K562 (cell line): ENCODE results near the gene NUP214. TPM values are rescaled to one million over a fixed set of nuclear protein-coding genes. Genes with fewer than 3 reads are reported as not detected.

Source experiments
- ATAC-seq: fragments of 200-7000 bp; cut with Tn5 transposase; 3 replicates; pipeline ENCODE4 v1.9.1; 2020; ENCODE audit warnings: moderate library complexity
- BruUV-seq: library from RNA; stranded (reverse); fragments of 400-500 nt; replicated peaks from 2 replicates; lab custom pipeline; 2021; lab: Mats Ljungman, UMichigan
- CTCF ChIA-PET: fragments of 300-600 bp; formaldehyde crosslinking; extraction: SDS; loops from one replicate; lab custom pipeline; 2021; ENCODE audit warnings: low intra/inter-chr PET ratio; lab: Yijun Ruan, JAX
- POLR2A ChIA-PET: fragments of 300-600, 350-650 bp; sonication (Branson Sonifier 250); formaldehyde crosslinking; extraction: SDS; loops from one replicate; lab custom pipeline; 2021; ENCODE audit warnings: antibody characterized with exemption, inconsistent platforms; lab: Yijun Ruan, JAX
- DNase-seq, 4 experiments: peaks; one replicate each; pipeline versions ENCODE4 v3.0.0 to v3.0.0-alpha.2; 2011 to 2018; ENCODE audit warnings: low spot score in 3 of 4, mixed read lengths in 3 of 4; ENCODE audit errors: extremely low read depth in 1 of 4
- FAIRE-seq: peaks from 2 replicates; lab custom pipeline; 2011; peaks lifted over from hg19 to GRCh38; lab: Jason Lieb, UNC
- H2AFZ ChIP-seq: 2 replicates; pipeline ENCODE4 v1.6.0; 2011; ENCODE audit warnings: low read depth, low read length, control low read depth, inconsistent platforms
- H3K27ac ChIP-seq: fragments of 200-600 bp; 3 replicates; pipeline ENCODE4 v1.8.0; 2011; ENCODE audit warnings: low read depth, mild to moderate bottlenecking, control low read depth, inconsistent platforms, low read length, moderate library complexity, mixed read lengths; ENCODE audit errors: extremely low read depth
- H3K27me3 ChIP-seq, 2 experiments: fragments of 300-600 bp in 1 of 2; 2 replicates in 1 of 2; 3 replicates in 1 of 2; pipeline versions ENCODE4 v1.6.0 to v1.8.0; 2011; ENCODE audit warnings: inconsistent platforms in 2 of 2, low read length in 2 of 2, mild to moderate bottlenecking in 1 of 2, mixed read lengths in 1 of 2, moderate library complexity in 1 of 2; ENCODE audit not compliant: control insufficient read depth in 2 of 2, insufficient read depth in 2 of 2
- H3K36me3 ChIP-seq: fragments of 300-600 bp; 3 replicates; pipeline ENCODE4 v1.8.0; 2011; ENCODE audit warnings: mild to moderate bottlenecking, low read length, inconsistent platforms; ENCODE audit not compliant: control insufficient read depth, insufficient read depth
- H3K4me1 ChIP-seq, 2 experiments: fragments of 200-600 bp in 1 of 2; replicated peaks in 1 of 2; 2 replicates in 1 of 2; 3 replicates in 1 of 2; pipeline versions ENCODE4 v1.5.1 to v1.8.0; 2011; ENCODE audit warnings: inconsistent platforms in 2 of 2, low read length in 2 of 2, mild to moderate bottlenecking in 1 of 2, mixed read lengths in 1 of 2, moderate library complexity in 1 of 2; ENCODE audit not compliant: control insufficient read depth in 2 of 2, insufficient read depth in 2 of 2
- H3K4me2 ChIP-seq: 2 replicates; pipeline ENCODE4 v1.6.1; 2011; ENCODE audit warnings: low read length, control low read depth, inconsistent platforms, mixed read lengths; ENCODE audit not compliant: insufficient read depth
- H3K4me3 ChIP-seq: fragments of 200-600 bp; sonication (generic), shearing (Covaris generic); 2 replicates; pipeline ENCODE4 v1.5.1; 2016; ENCODE audit warnings: control low read depth, inconsistent platforms
- H3K79me2 ChIP-seq: fragments of 200-600 bp; 3 replicates; pipeline ENCODE4 v1.8.0; 2011; ENCODE audit warnings: low read length, inconsistent platforms; ENCODE audit not compliant: control insufficient read depth, insufficient read depth
- H3K9ac ChIP-seq, 2 experiments: 2 replicates each; pipeline versions ENCODE4 v1.6.0 to v1.6.1; 2011; ENCODE audit warnings: low read depth in 2 of 2, low read length in 2 of 2, control low read depth in 1 of 2, inconsistent platforms in 1 of 2, mild to moderate bottlenecking in 1 of 2, mixed read lengths in 1 of 2; ENCODE audit not compliant: insufficient read depth in 1 of 2
- H3K9me1 ChIP-seq: one replicate; pipeline ENCODE4 v1.6.0; 2011; ENCODE audit warnings: inconsistent platforms, mild to moderate bottlenecking, low read length, moderate library complexity; ENCODE audit not compliant: control insufficient read depth, insufficient read depth
- H3K9me3 ChIP-seq: replicated peaks from 2 replicates; pipeline ENCODE4 v1.5.1; 2011; ENCODE audit warnings: low read depth, low read length, inconsistent platforms; ENCODE audit not compliant: control insufficient read depth, insufficient read depth
- H4K20me1 ChIP-seq: replicated peaks from 2 replicates; pipeline ENCODE4 v1.6.1; 2011; ENCODE audit warnings: low read length, inconsistent platforms, mixed read lengths; ENCODE audit not compliant: control insufficient read depth, insufficient read depth
- DACH1 ChIP-seq: fragments of 450-650 bp; IDR thresholded peaks from 2 replicates; pipeline ENCODE4 v1.6.1; 2018; ENCODE audit not compliant: partially characterized antibody
- GTF2E2 ChIP-seq: fragments of 200-800 bp; sonication (Bioruptor generic); IDR thresholded peaks from 2 replicates; pipeline ENCODE4 v1.6.1; 2016; ENCODE audit warnings: missing genetic modification characterization, missing compliant biosample characterization
- HDAC1 ChIP-seq, 2 experiments: fragments of 450-650 bp; IDR thresholded peaks; 2 replicates each; pipeline ENCODE4 v1.6.1; 2016 to 2017; ENCODE audit warnings: inconsistent platforms in 1 of 2, mild to moderate bottlenecking in 1 of 2, moderate library complexity in 1 of 2
- HIVEP1 ChIP-seq: fragments of 250-450 bp; sonication (Bioruptor Pico); IDR thresholded peaks from 2 replicates; pipeline ENCODE4 v1.4.0; 2020; ENCODE audit warnings: mild to moderate bottlenecking
- KDM1A ChIP-seq, 2 experiments: fragments of 450-650 bp; IDR thresholded peaks; 2 replicates each; pipeline ENCODE4 v1.6.1; 2016; ENCODE audit warnings: mild to moderate bottlenecking in 2 of 2
- MLX ChIP-seq, 2 experiments: fragments of 450-650 bp in 1 of 2; sonication (generic) in 1 of 2; formaldehyde crosslinking; conservative IDR thresholded peaks; 2 replicates each; pipeline versions ENCODE4 v1.4.0 to v1.8.1; 2020 to 2022; ENCODE audit warnings: mild to moderate bottlenecking in 1 of 2, missing genetic modification reagents in 1 of 2
- MYC ChIP-seq, 2 experiments: fragments of 250-450 bp in 1 of 2; sonication (Bioruptor Pico) in 1 of 2; IDR thresholded peaks; 2 replicates each; pipeline versions ENCODE4 v1.5.1 to v1.6.1; 2012 to 2021; ENCODE audit warnings: low read depth in 2 of 2, borderline replicate concordance in 1 of 2, improper control_type of control experiment in 1 of 2, low read length in 1 of 2, mild to moderate bottlenecking in 1 of 2, moderate library complexity in 1 of 2
- RBM25 ChIP-seq: fragments of 200-400 bp; formaldehyde crosslinking; IDR thresholded peaks from 2 replicates; pipeline ENCODE4 v1.6.1; 2018; ENCODE audit warnings: low read length, low read depth, moderate library complexity; ENCODE audit not compliant: severe bottlenecking
- SLC30A9 ChIP-seq: fragments of 250-450 bp; sonication (Bioruptor Pico); IDR thresholded peaks from 2 replicates; pipeline ENCODE4 v1.8.0; 2022; ENCODE audit warnings: mild to moderate bottlenecking, moderate library complexity
- ZNF143 ChIP-seq: sonication (generic); formaldehyde crosslinking; IDR thresholded peaks from 2 replicates; pipeline ENCODE4 v1.9.0; 2022; ENCODE audit warnings: mild to moderate bottlenecking, missing genetic modification reagents
- WGBS: fragments of 100-300 bp; shearing (Covaris generic); methylation state at CpG from one replicate; pipeline ENCODE4 v1.1.6; 2016; ENCODE audit warnings: low coverage, mixed read lengths; ENCODE audit not compliant: insufficient coverage; ENCODE audit errors: missing lambda C conversion rate; 5-methylcytosine and 5-hydroxymethylcytosine counted together
- in situ Hi-C: fragments of 300-500 bp; cut with MboI; formaldehyde crosslinking; loops from 4 replicates; pipeline ENCODE4 v1.15.0; 2018; ENCODE audit warnings: inconsistent platforms, mixed read lengths
- intact Hi-C: fragments of 100-400 bp; cut with micrococcal nuclease; formaldehyde crosslinking; loops from 2 replicates; pipeline ENCODE4 v1.14.2; 2022
- polyA plus RNA-seq, 8 experiments: library from polyadenylated mRNA; depleted of rRNA in 4 of 8; stranded (reverse) in 5 of 8; unstranded in 3 of 8; fragments of >200 nt; fragmentation: Nextera tagmentation in 2 of 8; fragmentation: Illumina TruSeq in 1 of 8; extraction: Ambion mirVana in 2 of 8; extraction: Trizol in 1 of 8; gene quantifications; 2 replicates each; pipeline versions ENCODE4 v1.2.1 to v1.2.3, GENCODE V29; 2011 to 2014; ENCODE audit warnings: inconsistent platforms in 1 of 8, missing spikeins in 1 of 8
- total RNA-seq, 7 experiments: library from RNA; depleted of rRNA in 6 of 7; stranded (reverse); fragments of >200 nt in 6 of 7; fragmentation: Illumina TruSeq in 2 of 7; extraction: Trizol in 2 of 7; gene quantifications; 2 replicates each; pipeline versions ENCODE4 v1.2.1 to v1.2.3, GENCODE V29; 2011 to 2021; ENCODE audit warnings: low replicate concordance in 1 of 7
- TF ChIP-seq, protein P1 (sequence below): fragments of 450-650 bp; formaldehyde crosslinking; IDR thresholded peaks from 2 replicates; pipeline ENCODE4 v1.4.0; 2022; ENCODE audit warnings: mild to moderate bottlenecking, moderate library complexity

The NUP214 gene
- total and polyA plus RNA-seq, 9 of the 15 experiments (the other 6 are each of a cell fraction or from before 2014, with no cell fraction given): 56.9 to 332 (median 97.1) TPM

- H3K9me3 ChIP-seq: no peaks in the 10 kb centered on the region
- H3K9me1 ChIP-seq: peaks cover 5% of the 10 kb centered on the region
- H2AFZ ChIP-seq: no peak overlapping the region
- POLR2A ChIA-PET: interaction anchor here (0.9 to 99.3 kb wide), 3 partner anchors 6 to 124 kb away, joined by 4 to 3336 read pairs (median 3336); partner anchors contain the start of genes AIF1L and NUP214
- intact Hi-C loops: no loop called here
- peaks cover 69 to 89% of the 10 kb centered on the region in 2 experiments for H3K27me3 ChIP-seq
- H3K27ac ChIP-seq: no peak overlapping the region
- peaks cover 0 to 32% of the 10 kb centered on the region in 2 experiments; a peak in 2 of 5 replicates for H3K4me1 ChIP-seq
- H3K36me3 ChIP-seq: no peaks in the 10 kb centered on the region
- 13% methylated on average over 13 of the region's 13 CpGs for WGBS
- CTCF ChIA-PET: no interaction called here
- no peak overlapping the region for H3K4me3 ChIP-seq
- DNase-seq: peak in 1 of 4 experiments; percentile 64
- H3K79me2 ChIP-seq: no peaks in the 10 kb centered on the region
- H3K9ac ChIP-seq: peak overlapping the region in 1 of 2 experiments; percentile 7; a peak in 2 of 4 replicates
- FAIRE-seq: no peak
- no peak overlapping the region for H3K4me2 ChIP-seq
- H4K20me1 ChIP-seq: peaks cover 53% of the 10 kb centered on the region
- BruUV-seq: no TSS peak
- peak; percentile 0; the same call in 1 of the 3 replicates for ATAC-seq
- in situ Hi-C loops: no loop called here
- TF ChIP-seq ZNF143 (CRISPR knock-in tag): no peak
- TF ChIP-seq MLX (CRISPR knock-in tag; conservative IDR thresholded peaks at IDR 0.05): peak in 1 of 2 experiments; percentile 83; a peak in 2 of 4 replicates
- no peak for TF ChIP-seq HDAC1 (IDR thresholded peaks at IDR 0.05)
- no peak for TF ChIP-seq SLC30A9 (CRISPR knock-in tag)
- no peak for TF ChIP-seq KDM1A (IDR thresholded peaks at IDR 0.05)
- TF ChIP-seq DACH1: no peak
- TF ChIP-seq MYC (IDR thresholded peaks at IDR 0.05; ENCODE audit: low read depth, low read length): no peak
- no peak for TF ChIP-seq MYC (CRISPR knock-in tag; IDR thresholded peaks at IDR 0.05; ENCODE audit: borderline replicate concordance, low read depth)
- no peak for TF ChIP-seq RBM25
- no peak for TF ChIP-seq HIVEP1 (CRISPR knock-in tag)
- no peak for TF ChIP-seq GTF2E2 (tag)
- TF ChIP-seq, protein P1, sequence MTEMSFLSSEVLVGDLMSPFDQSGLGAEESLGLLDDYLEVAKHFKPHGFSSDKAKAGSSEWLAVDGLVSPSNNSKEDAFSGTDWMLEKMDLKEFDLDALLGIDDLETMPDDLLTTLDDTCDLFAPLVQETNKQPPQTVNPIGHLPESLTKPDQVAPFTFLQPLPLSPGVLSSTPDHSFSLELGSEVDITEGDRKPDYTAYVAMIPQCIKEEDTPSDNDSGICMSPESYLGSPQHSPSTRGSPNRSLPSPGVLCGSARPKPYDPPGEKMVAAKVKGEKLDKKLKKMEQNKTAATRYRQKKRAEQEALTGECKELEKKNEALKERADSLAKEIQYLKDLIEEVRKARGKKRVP (CRISPR knock-in tag): no peak
These were observed 35.2 kb upstream of the NUP214 start for GRCh38 chr9:131090025-131090787.
